NCI-H2107 treated with DMSO at 0.1 percent for 48 hours (cell line): Measurements from ENCODE around the gene UPF2.
"Not testable (repeated sequence)": the region's sequence is repeated elsewhere in the genome, so short reads cannot be mapped to it uniquely, and the experiment has no call there.

Source experiments
- DNase-seq: peaks from one replicate; lab custom pipeline; 2025; ENCODE audit not compliant: unreplicated experiment; lab: John Stamatoyannopoulos, UW

Gene UPF2, protein sequence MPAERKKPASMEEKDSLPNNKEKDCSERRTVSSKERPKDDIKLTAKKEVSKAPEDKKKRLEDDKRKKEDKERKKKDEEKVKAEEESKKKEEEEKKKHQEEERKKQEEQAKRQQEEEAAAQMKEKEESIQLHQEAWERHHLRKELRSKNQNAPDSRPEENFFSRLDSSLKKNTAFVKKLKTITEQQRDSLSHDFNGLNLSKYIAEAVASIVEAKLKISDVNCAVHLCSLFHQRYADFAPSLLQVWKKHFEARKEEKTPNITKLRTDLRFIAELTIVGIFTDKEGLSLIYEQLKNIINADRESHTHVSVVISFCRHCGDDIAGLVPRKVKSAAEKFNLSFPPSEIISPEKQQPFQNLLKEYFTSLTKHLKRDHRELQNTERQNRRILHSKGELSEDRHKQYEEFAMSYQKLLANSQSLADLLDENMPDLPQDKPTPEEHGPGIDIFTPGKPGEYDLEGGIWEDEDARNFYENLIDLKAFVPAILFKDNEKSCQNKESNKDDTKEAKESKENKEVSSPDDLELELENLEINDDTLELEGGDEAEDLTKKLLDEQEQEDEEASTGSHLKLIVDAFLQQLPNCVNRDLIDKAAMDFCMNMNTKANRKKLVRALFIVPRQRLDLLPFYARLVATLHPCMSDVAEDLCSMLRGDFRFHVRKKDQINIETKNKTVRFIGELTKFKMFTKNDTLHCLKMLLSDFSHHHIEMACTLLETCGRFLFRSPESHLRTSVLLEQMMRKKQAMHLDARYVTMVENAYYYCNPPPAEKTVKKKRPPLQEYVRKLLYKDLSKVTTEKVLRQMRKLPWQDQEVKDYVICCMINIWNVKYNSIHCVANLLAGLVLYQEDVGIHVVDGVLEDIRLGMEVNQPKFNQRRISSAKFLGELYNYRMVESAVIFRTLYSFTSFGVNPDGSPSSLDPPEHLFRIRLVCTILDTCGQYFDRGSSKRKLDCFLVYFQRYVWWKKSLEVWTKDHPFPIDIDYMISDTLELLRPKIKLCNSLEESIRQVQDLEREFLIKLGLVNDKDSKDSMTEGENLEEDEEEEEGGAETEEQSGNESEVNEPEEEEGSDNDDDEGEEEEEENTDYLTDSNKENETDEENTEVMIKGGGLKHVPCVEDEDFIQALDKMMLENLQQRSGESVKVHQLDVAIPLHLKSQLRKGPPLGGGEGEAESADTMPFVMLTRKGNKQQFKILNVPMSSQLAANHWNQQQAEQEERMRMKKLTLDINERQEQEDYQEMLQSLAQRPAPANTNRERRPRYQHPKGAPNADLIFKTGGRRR

DNA sequence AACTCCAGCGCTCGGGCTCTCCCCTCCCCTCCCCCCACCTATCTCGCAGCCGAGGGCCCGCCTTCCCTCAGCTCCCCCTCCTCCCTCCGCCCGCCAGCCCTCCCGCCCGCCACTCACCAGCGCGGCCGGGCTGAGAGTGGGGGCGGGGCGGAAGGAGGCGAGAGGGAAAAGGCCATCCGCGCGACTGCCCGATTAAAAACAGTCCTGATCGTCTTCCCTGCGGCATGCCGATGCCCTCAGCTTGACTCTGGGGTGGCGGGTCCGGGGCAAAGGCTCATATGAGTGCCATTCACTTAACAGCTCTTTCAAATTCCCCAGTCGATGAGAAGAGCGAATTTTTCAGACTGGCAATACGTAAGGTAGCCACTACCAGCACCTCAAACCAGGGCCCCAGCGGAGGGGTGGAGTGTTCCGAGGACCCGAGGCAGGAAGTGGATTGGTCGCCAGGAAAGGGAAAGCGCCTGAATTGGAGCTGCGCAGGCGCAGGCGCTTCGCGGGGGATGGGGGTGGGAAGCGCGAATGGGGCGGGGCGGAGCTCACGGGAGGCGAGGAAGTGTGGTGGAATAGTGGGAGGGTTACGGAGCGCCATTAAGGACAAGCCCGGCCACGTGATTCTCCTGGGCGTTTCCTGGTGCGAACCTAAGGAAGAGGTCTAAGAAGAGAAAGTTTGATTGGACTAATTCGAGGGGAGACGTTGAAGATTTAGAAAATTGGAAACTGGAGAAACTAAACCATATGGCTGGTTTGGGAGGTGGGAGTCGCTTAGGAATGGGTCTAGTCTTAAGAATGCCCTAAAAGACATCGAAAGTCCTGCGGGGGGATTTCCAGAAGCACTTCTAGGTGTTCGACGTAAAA, at the start of gene UPF2:
Gene UPF2, minus strand, starts transcription at position 13 of the 855 bp plus-strand sequence. CDS start 7,386 bp downstream, outside the sequence.
- DNase-seq, result peak; percentile 88

DNA sequence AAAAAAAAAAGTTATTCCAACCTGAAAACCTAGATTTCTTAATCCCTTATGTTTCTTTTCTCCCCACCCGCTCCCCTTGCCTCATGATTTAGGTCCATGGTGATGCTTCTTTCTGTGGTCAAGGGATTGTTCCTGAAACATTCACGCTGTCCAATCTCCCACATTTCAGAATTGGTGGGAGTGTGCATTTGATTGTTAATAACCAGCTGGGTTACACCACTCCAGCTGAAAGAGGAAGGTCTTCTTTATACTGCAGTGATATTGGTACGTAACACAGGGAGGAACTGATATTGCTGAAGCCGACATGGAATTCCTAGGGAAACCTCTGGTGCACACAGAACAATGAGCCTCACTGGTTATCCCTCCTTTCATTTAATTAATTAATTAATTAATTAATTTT, 48.8 kb upstream of the UPF2 start:
- no peak for DNase-seq

DNA sequence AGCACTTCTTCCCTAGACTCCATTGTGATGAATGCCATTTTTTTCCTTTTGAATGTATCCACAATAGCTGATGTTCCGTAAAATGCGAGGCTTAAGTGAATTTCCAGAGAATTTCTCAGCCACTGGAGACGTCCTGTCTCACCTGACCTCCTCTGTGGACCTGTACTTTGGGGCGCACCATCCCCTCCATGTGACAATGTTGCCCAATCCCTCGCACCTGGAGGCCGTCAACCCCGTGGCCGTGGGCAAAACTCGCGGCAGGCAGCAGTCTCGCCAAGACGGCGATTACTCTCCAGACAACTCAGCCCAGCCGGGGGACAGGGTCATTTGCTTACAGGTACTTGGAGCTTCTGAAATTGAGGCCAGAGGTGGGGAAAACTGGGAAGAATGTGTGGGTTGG, 46.3 kb upstream of the UPF2 start:
- no peak for DNase-seq

DNA sequence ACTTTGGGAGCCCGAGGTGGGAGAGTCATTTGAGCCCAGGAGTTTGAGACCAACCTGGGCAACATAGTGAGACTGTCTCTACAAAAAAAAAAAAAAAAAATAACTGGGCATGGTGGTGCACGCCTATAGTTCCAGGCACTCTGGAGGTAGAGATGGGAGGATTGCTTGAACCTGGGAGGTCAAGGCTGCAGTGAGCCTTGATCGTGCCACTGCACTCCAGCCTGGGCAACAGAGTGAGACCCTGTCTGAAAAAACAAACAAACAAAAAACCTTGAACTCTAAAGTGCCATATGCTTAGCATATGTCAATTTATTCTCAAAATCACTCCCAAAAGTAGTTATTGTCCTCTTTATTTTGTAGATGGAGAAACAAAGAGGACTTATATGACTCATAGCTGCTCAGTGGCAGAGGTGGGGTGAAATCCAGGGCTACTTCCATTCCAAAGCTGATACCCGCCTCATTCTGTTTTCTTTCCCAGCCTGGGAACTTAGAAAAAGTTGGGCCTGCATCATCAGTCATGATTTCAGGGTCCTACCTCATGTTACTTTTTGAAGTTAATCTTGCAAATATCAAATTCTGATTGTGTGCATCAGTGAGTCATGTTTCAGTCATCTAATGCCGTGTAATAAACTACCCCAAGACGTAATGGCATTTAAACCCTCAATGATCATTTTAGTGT, 39.4 kb upstream of the UPF2 start:
- DNase-seq, result no peak

DNA sequence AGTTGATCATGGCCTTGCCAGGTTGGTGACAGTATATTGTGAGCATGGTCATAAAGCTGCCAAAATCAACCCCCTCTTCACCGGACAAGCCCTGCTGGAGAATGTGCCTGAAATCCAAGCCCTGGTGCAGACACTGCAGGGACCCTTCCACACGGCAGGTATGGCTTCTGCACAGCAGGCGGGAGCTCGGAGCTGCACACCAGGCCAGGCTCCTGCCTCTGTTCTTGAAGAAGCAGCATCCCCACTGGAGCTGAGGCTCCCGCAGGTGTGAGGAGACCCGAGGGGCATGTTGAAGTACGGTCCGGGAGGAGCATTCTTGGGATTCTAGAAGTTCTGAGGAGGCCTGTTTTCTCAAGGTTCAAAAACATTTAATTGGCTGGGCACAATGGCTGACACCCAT, 38.9 kb upstream of the UPF2 start:
- DNase-seq, result no peak

DNA sequence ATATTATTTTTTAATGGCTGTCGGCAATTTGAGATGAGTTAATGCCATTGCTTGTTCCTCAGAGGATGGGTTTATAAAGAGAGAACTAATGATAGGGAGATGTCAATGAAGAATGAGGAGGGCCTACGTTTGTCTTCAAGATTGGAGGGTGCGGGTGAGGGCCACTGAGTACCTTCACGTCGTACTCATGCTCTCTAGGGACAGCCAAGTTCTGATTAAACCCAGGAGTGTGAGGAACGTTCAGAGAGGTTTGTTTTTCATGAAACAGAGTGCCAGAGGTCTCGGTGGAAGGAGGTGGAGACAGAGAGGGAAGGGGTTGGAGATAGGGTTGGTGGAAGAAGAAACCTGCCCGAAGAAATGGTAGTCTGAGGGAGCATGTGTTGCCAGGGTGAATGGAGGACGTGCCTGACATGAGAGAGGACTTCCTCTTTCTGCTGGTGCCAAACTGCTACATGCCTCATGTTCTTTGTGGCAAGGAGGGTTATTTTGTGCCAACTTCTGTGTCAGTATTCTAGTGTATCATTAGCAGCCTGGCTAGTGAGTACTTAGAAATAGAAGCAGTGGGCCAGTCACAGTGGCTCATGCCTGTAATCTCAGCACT, 35.1 kb upstream of the UPF2 start:
- no peak for DNase-seq

DNA sequence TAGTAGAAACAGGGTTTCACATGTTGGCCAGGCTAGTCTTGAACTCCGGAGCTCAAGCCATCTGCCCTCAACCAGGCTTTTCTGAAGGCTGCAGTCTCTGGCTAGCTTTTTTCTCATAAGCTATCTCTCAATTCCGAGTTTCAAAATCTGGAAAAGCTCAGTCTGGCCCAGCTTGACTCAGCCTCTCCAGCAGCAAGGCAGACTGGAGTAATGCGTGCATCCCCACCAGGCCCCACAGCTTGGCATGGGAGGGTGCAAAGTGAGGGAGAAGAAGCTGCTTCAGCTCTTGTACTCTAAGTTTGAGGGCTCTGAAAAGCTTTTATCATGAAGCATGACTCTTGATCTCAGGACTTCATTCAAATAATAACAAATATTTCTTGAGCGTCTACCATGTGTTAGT, 30.9 kb upstream of the UPF2 start:
- no peak for DNase-seq

DNA sequence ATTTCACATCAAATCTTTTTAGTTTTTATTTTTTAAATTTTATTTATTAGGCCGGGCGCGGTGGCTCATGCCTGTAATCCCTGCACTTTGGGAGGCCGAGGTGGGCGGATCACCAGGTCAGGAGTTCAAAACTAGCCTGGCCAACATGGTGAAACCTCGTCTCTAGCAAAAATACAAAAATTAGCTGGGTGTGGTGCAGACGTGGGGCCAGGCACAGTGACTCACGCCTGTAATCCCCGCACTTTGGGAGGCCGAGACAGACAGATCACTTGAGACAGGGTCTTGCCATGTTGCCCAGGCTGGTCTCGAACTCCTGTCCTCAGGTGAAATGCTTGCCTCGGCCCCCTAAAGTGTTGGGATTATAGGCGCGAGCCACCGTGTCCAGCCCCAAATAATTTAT, 28.8 kb upstream of the UPF2 start:
- DNase-seq, result not testable (repeated sequence)

DNA sequence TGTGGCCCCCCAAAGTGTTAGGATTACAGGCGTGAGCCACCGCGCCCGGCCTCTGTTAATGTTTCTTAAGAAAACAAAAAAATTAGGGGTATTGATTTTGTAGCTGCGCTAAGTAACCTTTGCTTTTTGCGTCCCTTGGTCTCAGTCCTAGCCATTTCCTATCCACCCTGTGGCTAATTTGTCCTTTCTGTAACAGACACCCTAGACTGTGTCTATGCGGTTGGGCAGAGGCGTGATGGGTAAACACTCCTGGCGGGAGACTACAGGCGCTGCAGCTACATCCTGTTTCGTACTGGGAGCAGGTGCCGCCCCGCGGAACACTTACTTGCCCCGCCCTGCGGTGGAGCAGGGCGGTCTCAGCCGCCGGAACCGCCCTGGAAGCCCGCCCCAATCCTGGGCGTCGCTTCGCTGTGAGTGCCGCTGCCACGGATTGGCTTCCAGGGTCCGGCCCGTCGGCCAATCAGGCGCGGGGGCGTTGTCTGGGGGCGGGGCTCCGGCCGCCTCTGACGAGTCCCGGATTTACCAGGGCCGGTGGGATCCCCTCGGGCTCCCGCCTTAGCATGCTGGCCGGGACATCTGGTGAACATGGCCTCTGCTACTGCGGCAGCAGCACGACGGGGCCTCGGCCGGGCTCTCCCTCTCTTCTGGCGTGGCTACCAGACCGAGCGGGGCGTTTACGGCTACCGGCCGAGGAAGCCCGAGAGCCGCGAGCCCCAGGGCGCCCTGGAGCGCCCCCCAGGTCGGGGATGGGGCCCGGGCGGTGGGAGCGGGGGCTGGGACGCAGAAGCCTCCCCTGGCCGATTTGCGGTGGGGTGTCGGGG, 26.1 kb upstream of the UPF2 start, which contains the start of gene DHTKD1:
Gene DHTKD1, plus strand, starts transcription at position 506 of the 821 bp plus-strand sequence. Its CDS starts 80 bp downstream, at position 586.
- peak; percentile 68 for DNase-seq

DNA sequence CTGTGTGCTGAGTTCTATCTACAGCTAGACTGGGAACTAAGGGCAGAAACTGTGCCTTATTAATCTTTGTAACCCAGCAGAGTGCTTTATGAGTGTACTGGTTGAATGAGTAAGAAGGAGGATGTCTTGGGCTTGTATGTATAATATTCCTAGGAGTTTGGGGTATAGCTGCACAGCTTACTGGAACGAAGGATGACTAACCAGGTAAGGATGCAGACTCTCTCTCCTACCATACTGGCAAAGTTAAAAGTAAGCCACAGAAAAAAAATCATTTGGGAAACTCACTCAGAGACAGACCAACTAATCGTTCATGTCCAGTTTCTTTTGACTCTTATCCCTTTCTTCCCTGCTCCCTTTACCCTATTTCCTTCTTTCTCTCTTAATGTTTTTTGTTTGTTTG, 24.7 kb upstream of the UPF2 start:
- no peak for DNase-seq

DNA sequence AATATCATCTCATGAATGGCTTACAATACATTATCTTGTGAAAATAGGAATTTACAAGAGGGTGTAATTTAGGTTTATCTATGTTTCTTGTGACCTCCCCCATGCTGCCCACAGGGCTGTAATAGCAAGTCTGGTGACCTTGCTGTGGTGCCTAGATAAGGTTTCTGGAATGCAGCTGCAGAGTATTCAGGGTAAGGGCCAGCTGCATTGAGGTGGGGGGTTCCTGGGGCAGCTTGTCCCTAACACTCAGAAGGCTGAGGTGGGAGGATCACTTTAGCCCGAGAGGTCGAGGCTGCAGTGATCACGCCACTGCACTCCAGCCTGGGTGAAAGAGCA, 20.8 kb upstream of the UPF2 start:
- no peak for DNase-seq

DNA sequence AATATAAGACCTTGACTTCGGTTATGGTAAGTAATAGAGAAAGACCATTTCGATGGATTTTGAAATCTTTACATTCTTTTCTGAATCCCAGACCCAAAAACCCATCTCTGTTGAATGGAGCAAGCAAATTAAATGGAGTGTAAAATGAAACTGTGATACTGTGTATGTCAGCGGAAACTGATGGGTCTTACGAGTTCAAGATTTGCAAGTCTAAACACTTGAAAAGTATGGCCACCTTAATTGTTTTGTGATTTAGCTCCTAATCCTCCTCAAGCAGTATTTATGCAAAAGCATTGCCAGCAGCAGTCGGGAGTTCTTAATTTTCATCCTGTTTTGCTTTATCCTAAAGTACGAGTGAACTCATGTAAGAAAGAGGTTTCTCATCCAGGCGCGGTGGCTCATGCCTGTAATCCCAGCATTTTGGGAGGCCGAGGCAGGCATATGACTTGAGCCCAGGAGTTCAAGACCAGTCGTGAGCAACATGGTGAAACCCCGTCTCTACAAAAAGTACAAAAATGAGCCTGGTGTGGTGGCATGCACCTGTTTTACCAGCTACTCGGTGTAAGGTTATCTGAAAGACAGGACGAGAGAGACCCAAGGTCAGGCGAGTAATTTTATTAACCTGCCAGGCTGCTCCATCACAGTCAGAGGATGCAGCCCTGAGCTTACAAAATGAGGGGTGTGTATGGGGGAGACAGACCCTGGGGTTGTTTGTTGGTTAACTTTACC, 20.3 kb upstream of the UPF2 start:
- DNase-seq, result no peak

DNA sequence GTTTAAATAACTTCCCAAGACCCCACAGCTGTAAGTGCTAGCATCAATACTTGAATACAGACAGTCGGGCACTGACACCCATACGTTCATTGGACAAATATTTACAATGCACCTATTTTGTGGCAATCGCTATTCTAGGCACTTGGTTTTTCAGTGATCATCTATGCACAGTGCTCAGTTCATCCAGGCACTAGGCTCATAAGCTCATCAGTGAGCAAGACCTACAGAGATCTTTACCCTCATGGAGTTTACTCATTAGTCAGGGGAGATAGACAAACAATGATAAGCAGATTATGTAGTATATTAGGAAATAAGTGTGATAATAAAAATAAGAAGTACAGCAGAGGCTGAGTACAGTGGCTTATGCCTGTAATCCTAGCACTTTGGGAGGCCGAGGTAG, 18.5 kb upstream of the UPF2 start:
- DNase-seq, result no peak

DNA sequence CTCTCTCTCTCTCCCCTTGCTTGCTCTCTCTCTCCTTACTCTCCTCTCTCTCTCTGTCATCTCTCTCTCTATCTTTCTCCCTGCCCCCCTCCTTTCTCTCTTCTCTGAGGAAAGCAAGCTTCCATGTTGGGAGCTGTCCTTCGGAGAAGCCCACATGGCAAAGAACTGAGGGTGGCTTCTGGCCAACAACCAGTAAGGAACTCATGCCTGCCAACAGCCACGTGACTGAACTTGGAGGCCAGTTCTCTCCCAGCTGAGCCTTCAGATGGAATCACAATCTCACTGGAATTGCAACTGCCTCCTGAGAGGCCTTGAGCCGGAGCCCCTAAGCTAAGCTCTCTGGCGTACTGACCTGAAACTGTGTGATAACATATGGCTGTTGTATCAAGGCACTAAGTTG, 14.1 kb upstream of the UPF2 start:
- DNase-seq, result no peak

DNA sequence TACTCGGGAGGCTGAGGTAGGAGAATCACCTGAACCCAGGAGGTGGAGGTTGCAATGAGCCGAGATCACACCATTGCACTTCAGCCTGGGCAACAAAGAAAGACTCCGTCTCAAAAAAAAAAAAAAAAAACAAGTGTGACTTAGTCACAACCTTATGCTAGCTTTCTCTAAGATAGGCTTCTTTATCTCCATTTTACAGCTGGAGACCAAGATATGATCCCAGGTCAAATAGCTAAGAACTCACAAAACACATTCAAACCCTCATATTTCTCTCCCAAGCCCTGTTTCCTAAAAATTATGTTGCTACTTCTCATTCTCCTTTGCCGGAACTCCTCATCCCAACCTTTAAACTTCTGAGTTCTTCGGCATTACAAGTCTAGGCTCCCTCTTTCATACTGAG, 13.1 kb upstream of the UPF2 start:
- DNase-seq, result no peak

DNA sequence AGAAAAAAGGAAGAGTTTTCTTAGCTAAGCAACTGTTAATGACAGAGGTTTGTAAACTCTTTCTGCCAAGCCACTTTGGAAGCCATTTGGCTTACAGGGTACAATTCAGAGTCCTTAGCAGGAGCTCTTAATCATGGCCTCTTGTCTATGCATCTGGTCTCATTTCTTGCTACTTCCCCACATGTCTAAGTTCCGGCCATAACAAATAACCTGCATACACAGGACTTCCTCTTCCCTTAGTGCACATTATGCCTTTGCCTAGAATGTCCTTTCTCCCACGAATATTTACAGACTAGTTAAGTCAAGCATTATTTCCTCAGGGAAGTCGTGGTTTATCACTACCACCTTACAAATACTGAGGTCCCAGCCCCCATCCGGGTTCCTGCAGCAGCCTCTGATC, 8.6 kb upstream of the UPF2 start:
- DNase-seq, result no peak

DNA sequence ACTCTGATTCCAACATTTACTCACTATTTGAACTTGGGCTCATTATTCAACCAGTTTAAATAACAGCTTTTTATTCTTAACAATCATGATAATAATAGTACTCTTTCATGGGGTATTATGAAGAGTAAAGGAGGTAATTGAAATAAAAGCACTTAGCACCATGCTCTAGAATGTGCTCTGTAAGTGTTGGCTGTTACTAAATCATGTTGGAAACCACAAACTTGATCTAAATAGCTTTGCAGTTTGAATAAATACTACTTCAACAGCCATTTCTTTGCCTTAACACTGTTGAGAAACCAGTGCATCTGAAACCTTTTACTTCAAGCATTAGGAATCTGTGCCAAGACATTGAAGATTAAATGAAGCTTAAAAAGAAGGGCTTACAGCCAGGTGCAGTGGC, 7.9 kb upstream of the UPF2 start:
- DNase-seq, result peak; percentile 56

DNA sequence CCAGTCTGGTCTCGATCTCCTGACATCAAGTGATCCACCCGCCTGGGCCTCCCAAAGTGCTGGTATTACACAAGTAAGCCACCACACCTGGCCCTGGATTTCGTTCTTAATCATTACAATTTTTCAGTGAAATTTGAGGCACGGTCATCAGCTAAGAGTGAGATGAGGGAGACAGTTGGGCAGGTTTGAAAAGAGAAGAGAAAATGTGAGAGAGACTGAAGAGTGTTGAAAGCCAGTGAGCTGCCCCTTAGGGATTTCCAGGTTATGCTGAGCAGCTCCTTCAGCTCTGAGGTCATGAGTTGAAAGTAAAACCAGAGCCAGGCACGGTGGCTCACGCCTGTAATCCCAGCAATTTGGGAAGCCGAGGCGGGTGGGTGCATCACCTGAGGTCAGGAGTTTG, 5.9 kb upstream of the UPF2 start:
- no peak for DNase-seq
